ENCODE measurements around the gene KLHL33.
A peak's percentile ranks its signal among the peaks of the same experiment; 100 is the strongest.

The KLHL33 gene

DNA sequence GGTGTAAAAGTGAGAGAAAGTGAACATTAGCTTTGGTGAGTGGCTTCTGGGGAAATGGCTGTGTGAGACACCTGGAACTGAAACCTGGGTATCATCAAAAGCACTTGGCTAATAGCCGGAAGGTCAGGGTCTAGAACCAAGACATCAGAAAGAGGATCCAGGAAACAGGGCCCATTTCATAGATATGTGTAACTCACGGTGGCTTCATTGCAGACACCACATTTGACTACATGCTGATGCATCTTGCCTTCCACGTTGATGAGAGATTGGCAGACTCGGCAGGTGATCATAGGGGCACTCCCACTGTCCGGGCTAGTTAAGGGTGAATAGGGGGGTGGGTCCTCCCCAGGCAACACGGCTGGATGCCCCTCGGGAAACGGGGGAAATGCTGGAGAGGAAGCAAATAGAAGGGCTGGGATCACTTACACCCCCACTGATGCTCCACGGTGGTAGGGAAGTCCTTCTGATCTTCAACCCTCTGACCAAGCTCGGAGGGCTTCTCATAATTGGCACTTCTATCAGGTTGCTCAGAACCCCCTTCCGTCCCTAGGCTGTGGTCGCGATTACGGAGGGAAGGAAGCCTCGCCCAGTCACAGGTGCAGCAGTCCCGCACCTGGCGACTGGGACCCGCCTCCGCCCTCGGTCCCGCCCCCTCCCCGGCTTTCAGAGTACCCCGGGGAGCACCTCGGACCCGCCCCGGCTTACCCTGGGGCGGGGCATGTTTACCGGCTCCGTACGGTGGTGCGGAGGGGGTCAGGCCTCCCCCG is 24.7 kb upstream of the KLHL33 start:
- Histone ChIP-seq H3K27ac (ENCODE audit: extremely low read depth, low read depth, low read length) (peak overlapping the region; percentile 83), H3K4me1 (ENCODE audit: control insufficient read depth, insufficient read depth, low read length) (peaks cover 10% of the 10 kb centered on the region), H3K9me3 (ENCODE audit: control insufficient read depth, insufficient read depth, low read depth, low read length) (no peaks in the 10 kb centered on the region), H3K36me3 (ENCODE audit: control insufficient read depth in 2 of 2, insufficient read depth in 1 of 2, low read length in 2 of 2) (peaks cover 24 to 47% of the 10 kb centered on the region in 2 experiments; a peak in 2 of 3 replicates), H3K4me3 (ENCODE audit: low read depth, low read length) (peak overlapping the region; percentile 85)
- POLR2A ChIA-PET: interaction anchor here (0.9 to 2.6 kb wide), 11 partner anchors 9 to 230 kb away, joined by 3 to 55 read pairs (median 4); partner anchors contain the start of genes PARP2, PNP, RNASE4 and TEP1
- CTCF ChIA-PET: interaction anchor here (1.4 kb wide), 1 partner anchor 46 kb away, joined by 10 read pairs; no protein-coding TSS in a partner anchor
- 0 out of 2 replicates have a peak, but pooled peaks have one; percentile 42 for TF ChIP-seq KLF1 (tag by site-specific recombination; IDR thresholded peaks at IDR 0.05)
- no peak for TF ChIP-seq ZFP37 (tag by site-specific recombination; IDR thresholded peaks at IDR 0.05)
- TF ChIP-seq ZSCAN23 (tag by site-specific recombination; IDR thresholded peaks at IDR 0.05): no peak
- TF ChIP-seq, protein P1, sequence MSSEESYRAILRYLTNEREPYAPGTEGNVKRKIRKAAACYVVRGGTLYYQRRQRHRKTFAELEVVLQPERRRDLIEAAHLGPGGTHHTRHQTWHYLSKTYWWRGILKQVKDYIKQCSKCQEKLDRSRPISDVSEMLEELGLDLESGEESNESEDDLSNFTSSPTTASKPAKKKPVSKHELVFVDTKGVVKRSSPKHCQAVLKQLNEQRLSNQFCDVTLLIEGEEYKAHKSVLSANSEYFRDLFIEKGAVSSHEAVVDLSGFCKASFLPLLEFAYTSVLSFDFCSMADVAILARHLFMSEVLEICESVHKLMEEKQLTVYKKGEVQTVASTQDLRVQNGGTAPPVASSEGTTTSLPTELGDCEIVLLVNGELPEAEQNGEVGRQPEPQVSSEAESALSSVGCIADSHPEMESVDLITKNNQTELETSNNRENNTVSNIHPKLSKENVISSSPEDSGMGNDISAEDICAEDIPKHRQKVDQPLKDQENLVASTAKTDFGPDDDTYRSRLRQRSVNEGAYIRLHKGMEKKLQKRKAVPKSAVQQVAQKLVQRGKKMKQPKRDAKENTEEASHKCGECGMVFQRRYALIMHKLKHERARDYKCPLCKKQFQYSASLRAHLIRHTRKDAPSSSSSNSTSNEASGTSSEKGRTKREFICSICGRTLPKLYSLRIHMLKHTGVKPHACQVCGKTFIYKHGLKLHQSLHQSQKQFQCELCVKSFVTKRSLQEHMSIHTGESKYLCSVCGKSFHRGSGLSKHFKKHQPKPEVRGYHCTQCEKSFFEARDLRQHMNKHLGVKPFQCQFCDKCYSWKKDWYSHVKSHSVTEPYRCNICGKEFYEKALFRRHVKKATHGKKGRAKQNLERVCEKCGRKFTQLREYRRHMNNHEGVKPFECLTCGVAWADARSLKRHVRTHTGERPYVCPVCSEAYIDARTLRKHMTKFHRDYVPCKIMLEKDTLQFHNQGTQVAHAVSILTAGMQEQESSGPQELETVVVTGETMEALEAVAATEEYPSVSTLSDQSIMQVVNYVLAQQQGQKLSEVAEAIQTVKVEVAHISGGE (tag by site-specific recombination; conservative IDR thresholded peaks at IDR 0.05; ENCODE audit: low read depth): no peak
- TF ChIP-seq ZNF223 (tag by site-specific recombination; IDR thresholded peaks at IDR 0.05): no peak
- TF ChIP-seq ZNF514 (tag by site-specific recombination; IDR thresholded peaks at IDR 0.05): no peak
- TF ChIP-seq, protein P2, sequence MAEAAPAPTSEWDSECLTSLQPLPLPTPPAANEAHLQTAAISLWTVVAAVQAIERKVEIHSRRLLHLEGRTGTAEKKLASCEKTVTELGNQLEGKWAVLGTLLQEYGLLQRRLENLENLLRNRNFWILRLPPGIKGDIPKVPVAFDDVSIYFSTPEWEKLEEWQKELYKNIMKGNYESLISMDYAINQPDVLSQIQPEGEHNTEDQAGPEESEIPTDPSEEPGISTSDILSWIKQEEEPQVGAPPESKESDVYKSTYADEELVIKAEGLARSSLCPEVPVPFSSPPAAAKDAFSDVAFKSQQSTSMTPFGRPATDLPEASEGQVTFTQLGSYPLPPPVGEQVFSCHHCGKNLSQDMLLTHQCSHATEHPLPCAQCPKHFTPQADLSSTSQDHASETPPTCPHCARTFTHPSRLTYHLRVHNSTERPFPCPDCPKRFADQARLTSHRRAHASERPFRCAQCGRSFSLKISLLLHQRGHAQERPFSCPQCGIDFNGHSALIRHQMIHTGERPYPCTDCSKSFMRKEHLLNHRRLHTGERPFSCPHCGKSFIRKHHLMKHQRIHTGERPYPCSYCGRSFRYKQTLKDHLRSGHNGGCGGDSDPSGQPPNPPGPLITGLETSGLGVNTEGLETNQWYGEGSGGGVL (tag by site-specific recombination; IDR thresholded peaks at IDR 0.05): peak; percentile 41
- TF ChIP-seq ZNF473 (tag by site-specific recombination; IDR thresholded peaks at IDR 0.05): no peak
- TF ChIP-seq, protein P3, sequence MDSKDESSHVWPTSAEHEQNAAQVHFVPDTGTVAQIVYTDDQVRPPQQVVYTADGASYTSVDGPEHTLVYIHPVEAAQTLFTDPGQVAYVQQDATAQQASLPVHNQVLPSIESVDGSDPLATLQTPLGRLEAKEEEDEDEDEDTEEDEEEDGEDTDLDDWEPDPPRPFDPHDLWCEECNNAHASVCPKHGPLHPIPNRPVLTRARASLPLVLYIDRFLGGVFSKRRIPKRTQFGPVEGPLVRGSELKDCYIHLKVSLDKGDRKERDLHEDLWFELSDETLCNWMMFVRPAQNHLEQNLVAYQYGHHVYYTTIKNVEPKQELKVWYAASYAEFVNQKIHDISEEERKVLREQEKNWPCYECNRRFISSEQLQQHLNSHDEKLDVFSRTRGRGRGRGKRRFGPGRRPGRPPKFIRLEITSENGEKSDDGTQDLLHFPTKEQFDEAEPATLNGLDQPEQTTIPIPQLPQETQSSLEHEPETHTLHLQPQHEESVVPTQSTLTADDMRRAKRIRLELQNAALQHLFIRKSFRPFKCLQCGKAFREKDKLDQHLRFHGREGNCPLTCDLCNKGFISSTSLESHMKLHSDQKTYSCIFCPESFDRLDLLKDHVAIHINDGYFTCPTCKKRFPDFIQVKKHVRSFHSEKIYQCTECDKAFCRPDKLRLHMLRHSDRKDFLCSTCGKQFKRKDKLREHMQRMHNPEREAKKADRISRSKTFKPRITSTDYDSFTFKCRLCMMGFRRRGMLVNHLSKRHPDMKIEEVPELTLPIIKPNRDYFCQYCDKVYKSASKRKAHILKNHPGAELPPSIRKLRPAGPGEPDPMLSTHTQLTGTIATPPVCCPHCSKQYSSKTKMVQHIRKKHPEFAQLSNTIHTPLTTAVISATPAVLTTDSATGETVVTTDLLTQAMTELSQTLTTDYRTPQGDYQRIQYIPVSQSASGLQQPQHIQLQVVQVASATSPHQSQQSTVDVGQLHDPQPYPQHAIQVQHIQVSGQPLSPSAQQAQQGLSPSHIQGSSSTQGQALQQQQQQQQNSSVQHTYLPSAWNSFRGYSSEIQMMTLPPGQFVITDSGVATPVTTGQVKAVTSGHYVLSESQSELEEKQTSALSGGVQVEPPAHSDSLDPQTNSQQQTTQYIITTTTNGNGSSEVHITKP (tag by site-specific recombination; IDR thresholded peaks at IDR 0.05): no peak
- no peak for TF ChIP-seq HOXA7 (CRISPR knock-in tag; IDR thresholded peaks at IDR 0.05; ENCODE audit: borderline replicate concordance)
- TF ChIP-seq GLI4 (tag by site-specific recombination; IDR thresholded peaks at IDR 0.05): no peak
- 0 out of 2 replicates have a peak, but pooled peaks have one; percentile 44 for TF ChIP-seq ZNF341 (tag by site-specific recombination; IDR thresholded peaks at IDR 0.05; ENCODE audit: low read depth)
- TF ChIP-seq, protein P4, sequence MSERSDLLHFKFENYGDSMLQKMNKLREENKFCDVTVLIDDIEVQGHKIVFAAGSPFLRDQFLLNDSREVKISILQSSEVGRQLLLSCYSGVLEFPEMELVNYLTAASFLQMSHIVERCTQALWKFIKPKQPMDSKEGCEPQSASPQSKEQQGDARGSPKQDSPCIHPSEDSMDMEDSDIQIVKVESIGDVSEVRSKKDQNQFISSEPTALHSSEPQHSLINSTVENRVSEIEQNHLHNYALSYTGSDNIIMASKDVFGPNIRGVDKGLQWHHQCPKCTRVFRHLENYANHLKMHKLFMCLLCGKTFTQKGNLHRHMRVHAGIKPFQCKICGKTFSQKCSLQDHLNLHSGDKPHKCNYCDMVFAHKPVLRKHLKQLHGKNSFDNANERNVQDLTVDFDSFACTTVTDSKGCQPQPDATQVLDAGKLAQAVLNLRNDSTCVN (tag by site-specific recombination; optimal IDR thresholded peaks at IDR 0.05): no peak
- no peak for TF ChIP-seq MEIS1 (CRISPR knock-in tag; IDR thresholded peaks at IDR 0.05; ENCODE audit: borderline replicate concordance)
- 0 out of 2 replicates have a peak, but pooled peaks have one; percentile 5 for TF ChIP-seq ZIC2 (tag by site-specific recombination; IDR thresholded peaks at IDR 0.05)
- TF ChIP-seq ZNF621 (tag by site-specific recombination; IDR thresholded peaks at IDR 0.05): no peak
- TF ChIP-seq TCF7L2 (IDR thresholded peaks at IDR 0.05; ENCODE audit: borderline replicate concordance, low read depth, low read length): no peak
- peak; percentile 19; the same call in 1 of the 2 replicates for TF ChIP-seq EGR2 (tag by site-specific recombination; IDR thresholded peaks at IDR 0.05; ENCODE audit: low read depth)
- TF ChIP-seq SP3 (tag by site-specific recombination; IDR thresholded peaks at IDR 0.05): peak; percentile 55; the same call in 1 of the 2 replicates
- 0 out of 2 replicates have a peak, but pooled peaks have one; percentile 11 for TF ChIP-seq ZFHX2 (tag by site-specific recombination; conservative IDR thresholded peaks at IDR 0.05)
- no peak for TF ChIP-seq BCL11B (tag by site-specific recombination; IDR thresholded peaks at IDR 0.05; ENCODE audit: low read depth)
- no peak for TF ChIP-seq OVOL3 (tag by site-specific recombination; IDR thresholded peaks at IDR 0.05)
- TF ChIP-seq, protein P5, sequence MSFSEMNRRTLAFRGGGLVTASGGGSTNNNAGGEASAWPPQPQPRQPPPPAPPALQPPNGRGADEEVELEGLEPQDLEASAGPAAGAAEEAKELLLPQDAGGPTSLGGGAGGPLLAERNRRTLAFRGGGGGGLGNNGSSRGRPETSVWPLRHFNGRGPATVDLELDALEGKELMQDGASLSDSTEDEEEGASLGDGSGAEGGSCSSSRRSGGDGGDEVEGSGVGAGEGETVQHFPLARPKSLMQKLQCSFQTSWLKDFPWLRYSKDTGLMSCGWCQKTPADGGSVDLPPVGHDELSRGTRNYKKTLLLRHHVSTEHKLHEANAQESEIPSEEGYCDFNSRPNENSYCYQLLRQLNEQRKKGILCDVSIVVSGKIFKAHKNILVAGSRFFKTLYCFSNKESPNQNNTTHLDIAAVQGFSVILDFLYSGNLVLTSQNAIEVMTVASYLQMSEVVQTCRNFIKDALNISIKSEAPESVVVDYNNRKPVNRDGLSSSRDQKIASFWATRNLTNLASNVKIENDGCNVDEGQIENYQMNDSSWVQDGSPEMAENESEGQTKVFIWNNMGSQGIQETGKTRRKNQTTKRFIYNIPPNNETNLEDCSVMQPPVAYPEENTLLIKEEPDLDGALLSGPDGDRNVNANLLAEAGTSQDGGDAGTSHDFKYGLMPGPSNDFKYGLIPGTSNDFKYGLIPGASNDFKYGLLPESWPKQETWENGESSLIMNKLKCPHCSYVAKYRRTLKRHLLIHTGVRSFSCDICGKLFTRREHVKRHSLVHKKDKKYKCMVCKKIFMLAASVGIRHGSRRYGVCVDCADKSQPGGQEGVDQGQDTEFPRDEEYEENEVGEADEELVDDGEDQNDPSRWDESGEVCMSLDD (tag by site-specific recombination; IDR thresholded peaks at IDR 0.05): no peak
- TF ChIP-seq ZNF610 (tag by site-specific recombination; IDR thresholded peaks at IDR 0.05; ENCODE audit: borderline replicate concordance): no peak
